ENCODE results near the gene CDC73. TPM values are rescaled to one million over a fixed set of nuclear protein-coding genes. Genes with fewer than 3 reads are reported as not detected.
"Not testable (repeated sequence)": the region's sequence is repeated elsewhere in the genome, so short reads cannot be mapped to it uniquely, and the experiment has no call there.

CDC73 gene
- total RNA-seq, 1 donor from 2014 or later = 61.4 TPM

DNA sequence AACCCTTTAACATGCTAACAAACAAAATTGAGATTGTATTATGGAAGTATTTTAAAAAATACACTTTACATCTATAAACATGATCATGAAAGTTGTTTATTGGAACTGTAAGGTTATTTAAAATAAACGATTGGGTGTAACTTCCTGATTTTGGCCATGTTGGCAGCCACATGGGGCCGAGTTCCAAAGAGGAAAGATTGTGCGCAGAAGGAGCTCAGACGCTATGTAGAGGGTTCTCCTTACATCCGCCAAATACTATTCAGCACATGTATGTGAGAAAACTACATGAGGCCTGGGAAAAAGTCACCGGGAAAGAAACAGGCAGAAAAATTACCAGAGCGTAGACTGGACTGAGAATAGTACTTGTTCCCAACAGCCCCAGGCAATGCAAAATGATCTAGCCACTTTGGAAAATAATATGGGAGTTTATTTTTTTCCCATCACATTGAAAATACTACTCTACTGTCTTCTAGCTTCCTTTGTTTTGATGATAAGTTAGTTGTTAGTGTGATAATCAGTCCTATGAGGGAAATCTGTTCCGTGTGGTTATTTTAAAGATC is 100.3 kb downstream of the CDC73 start:
- DNase-seq (ENCODE audit: low spot score) = no peak

DNA sequence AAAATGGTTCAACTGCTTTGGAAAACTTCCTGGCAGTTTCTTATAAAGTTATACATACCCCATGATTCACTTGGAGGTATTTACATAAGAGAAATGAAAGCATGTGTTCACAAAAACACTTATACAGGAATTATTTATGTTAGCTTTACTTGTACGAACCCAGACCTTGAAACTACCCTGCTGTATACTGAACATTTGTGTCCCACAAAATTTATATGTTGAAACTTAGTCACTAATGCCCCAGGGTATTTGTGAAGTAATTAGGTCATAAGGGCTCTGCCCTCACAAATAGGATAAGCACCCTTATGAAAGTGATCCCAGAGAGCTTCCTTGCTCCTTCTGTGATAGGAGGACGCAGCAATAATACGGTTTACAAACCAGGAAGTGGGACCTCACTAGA is 107.3 kb downstream of the CDC73 start:
- no peak for DNase-seq (ENCODE audit: low spot score)

GRCh38 chr1:193231146-193231545 is 109.3 kb downstream of the CDC73 start:
- DNase-seq (ENCODE audit: low spot score) = not testable (repeated sequence)

- no peak for DNase-seq (ENCODE audit: low spot score)
Measured at GRCh38 chr1:193234530-193234929, 112.7 kb downstream of the CDC73 start.

DNA sequence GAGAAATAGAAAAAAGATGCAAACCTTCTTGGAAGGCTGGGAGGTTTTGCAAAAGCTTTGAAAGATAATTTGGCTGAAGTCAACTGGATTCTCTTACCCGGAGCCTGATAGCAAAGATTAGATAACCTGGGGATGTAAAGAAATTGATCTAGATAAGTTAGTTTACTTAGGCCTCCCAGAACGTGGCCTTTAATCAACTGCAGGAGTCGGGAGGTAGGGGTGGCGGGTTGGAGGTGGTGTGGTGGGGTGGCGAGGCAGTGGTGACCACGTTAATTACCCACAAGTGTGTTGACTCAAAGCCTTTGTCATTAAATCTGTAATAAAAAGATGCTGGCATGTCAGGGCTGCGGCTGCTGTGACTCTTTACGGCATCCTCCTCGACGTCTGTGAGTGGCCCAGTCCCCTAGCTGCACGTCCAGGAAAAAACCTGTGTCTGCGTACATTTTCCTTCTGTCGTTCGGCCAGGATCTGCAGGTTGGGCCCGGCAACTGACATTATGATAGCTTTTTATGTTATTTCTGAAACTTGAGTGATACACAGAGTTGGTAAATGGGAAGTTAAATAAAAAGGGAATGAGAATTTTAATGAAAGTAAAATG is 115.6 kb downstream of the CDC73 start:
- DNase-seq (ENCODE audit: low spot score) = no peak

- no peak for DNase-seq (ENCODE audit: low spot score)
Measured at GRCh38 chr1:193240609-193241008, 118.8 kb downstream of the CDC73 start.

- no peak for DNase-seq (ENCODE audit: low spot score)
Measured at GRCh38 chr1:193241132-193241827, 119.4 kb downstream of the CDC73 start.

GRCh38 chr1:193242000-193242399 is 120.2 kb downstream of the CDC73 start:
- no peak for DNase-seq (ENCODE audit: low spot score)

DNA sequence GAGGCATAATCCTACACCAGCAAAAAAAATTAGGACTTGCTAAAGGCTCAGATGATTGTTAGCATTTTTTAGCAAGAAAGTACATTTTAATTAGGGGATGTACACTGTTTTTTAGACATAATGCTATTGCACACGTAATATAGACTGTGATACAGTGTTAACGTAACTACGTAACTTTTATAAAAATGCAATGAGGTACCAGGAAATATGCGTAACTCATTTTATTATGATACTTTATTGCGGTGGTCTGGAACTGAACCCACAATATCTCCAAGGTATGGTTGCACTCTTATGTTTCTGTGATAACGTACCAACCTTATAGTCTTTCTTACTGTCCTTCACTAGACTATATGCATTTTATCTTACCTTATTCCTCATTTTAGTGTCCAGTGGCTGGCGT is 127.4 kb downstream of the CDC73 start:
- no peak for DNase-seq (ENCODE audit: low spot score)

- no peak for DNase-seq (ENCODE audit: low spot score)
Measured at GRCh38 chr1:193251950-193252349, 130.1 kb downstream of the CDC73 start.

- no peak for DNase-seq (ENCODE audit: low spot score)
Measured at GRCh38 chr1:193256019-193256418, 134.2 kb downstream of the CDC73 start.

DNA sequence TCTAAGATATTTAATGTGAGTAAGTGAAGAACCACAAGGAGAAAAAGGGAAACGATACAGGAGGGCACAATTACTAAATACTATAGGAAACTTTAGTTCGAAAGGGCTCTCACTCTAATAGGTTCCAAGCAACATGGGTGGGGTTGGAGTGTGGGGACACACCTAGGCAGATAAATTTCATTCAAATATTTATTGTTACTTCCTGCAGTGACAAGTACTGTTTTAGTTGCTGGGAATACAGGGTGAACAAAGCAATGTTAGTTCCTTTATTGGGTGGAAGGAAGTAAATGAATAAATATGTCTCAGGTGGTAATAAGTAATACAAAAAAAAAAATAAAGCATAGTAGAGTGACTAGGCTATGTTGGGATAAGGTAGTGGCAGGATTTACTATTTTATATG is 137.8 kb downstream of the CDC73 start:
- DNase-seq (ENCODE audit: low spot score) = no peak

DNA sequence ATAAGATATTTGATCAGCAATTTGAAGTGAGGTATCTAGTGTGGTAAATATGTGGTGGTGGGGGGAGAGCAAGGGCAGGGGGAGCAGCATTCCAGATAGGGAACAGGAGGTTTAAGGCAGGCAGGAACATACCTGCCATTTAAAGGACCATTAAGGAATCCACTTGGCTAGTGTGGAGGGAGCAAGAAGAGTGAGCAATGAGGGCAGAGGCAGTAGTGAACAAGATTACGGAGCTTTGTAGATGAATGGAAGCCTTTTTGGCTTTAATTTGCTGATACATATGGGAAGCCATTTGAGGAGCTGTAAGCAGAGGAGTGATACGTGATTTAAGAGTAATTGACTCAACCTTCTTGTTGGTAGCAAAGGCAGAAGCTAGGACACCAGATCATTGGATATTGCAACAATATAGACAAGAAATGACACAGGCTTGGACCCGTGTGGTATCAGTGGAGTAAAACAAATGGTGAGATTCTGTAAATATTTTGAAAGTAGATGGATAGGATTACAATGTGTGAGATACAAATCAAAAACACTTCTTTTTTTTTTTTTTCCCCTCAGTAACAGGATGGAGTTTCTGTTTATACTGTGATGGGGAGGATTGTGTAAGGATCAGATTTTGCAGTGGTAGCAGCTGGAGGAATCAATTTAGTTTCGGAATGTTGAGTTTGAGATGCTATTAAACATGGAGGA is 138.4 kb downstream of the CDC73 start:
- no peak for DNase-seq (ENCODE audit: low spot score)

- no peak for DNase-seq (ENCODE audit: low spot score)
Measured at GRCh38 chr1:193260896-193261295, 139.1 kb downstream of the CDC73 start.

DNA sequence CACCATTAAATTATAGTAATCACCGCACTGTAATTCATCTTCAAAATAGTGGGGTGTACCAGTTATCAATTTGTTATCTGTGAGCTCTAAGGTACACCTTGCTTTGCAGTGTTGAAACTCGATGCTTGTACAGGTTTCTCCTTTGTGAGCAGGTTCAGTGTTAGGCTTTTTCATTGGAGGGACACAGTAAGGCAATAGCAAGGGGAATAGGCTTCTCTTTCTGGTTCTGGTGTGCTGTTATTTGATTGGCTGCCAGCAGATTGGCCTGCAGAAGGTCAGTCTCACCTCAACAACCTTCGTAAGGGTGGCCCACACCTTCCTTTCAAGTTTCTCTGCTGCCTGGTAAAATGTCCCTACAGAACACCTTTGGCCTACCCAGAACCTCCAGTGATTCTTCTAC is 140.8 kb downstream of the CDC73 start:
- no peak for DNase-seq (ENCODE audit: low spot score)

DNA sequence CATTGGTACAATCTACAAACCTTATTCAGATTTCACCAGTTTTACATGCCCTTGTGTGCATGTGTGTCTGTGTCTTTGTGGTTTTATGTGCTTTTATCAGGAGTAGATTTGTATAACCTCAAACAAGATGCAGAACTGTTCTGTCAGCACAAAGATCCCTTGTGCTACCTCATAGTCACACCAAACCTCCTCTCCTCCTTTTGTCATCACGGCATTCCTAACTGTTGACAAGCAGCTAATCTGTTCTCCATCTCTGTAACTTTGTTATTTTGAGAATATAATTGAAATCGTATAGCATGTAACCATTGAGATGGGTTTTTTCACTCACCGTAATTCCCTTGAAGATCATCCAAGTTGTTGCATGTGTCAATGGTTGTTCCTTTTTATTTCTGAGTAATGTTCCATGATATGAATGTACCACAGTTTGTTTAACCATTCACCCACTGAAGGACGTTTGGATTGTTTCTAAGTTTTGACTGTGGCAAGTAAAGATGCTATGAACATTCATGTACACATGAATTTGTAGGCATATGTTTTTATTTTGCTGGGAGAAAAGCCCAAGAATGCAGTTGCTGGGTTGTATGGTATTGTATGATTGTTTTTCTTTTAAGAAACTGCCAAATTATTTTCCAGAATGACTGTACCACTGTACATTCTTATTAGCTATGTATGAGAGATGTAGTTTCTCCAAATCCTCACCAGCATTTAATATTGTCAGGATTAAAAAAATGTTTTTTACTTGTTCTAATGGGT is 142.7 kb downstream of the CDC73 start:
- no peak for DNase-seq (ENCODE audit: low spot score)

- DNase-seq (ENCODE audit: low spot score) = no peak
Measured at GRCh38 chr1:193265716-193266115, 143.9 kb downstream of the CDC73 start.

- DNase-seq (ENCODE audit: low spot score) = not testable (repeated sequence)
Measured at GRCh38 chr1:193266794-193267193, 145.0 kb downstream of the CDC73 start.

GRCh38 chr1:193270996-193271395 is 149.2 kb downstream of the CDC73 start:
- no peak for DNase-seq (ENCODE audit: low spot score)

GRCh38 chr1:193275773-193276172 is 153.9 kb downstream of the CDC73 start:
- no peak for DNase-seq (ENCODE audit: low spot score)

DNA sequence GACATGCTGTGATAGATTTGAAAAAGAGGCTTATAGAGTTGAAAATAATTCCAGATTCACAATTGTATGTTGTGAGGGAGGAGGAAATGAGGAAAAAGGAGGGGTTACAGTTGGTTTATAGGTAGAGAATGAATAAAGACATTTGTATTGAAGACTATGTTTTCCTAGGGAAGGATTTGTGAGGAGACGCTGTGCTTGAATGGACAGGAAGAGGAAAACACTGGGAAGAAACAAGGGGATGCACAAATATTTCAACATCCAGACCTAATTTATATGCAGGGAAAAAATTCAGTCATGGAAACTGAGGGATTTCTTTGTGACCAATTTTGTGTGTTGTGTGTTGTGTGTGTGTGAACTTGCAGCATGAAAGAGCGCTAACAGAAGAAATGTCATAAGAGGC is 157.1 kb downstream of the CDC73 start:
- DNase-seq (ENCODE audit: low spot score) = no peak

DNA sequence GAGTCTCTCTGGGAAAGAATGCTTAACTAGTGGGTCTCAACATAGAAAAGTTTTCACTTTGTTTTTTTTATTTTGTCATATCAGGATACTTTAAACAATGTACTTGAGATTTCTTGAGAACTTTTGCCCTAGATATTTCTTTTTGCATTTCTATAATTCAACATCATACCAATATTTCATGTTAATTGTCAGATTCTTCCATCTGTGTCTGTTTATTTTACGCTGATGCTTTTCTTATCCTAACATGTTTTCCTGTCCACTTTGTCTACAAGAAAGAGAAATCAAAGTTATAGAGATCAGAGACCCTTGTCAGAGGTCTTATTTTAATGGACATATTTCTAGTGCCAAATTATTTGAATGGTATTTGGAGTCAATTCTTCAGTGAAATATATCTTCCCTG is 160.1 kb downstream of the CDC73 start:
- DNase-seq (ENCODE audit: low spot score) = no peak
